HS-27A (cell line): Measurements from ENCODE around the gene SCYGR7.
"Not testable (repeated sequence)": the region's sequence is repeated elsewhere in the genome, so short reads cannot be mapped to it uniquely, and the experiment has no call there.

ENCODE experiments used
- DNase-seq: peaks from one replicate; pipeline ENCODE4 v3.0.0-alpha.2; 2012; ENCODE audit warnings: low read depth, missing footprints

SCYGR7 gene

DNA sequence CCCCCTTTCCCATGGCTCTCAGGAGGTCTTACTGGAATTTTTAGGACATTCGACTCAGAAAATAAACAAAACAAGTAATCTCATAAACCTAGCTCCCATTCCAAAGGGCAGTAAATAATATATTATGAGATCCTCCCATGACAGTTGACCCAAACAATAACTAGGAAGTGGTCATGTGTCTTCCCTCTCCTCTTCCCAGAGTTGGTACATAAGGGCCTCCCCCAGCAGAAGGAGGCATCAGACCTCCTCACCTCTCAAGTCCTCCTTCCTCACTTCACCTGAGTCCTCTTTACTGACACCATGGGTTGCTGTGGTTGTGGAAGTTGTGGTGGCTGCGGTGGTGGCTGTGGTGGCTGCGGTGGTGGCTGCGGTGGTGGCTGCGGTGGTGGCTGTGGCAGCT lies at the start of gene SCYGR7:
TSS of gene SCYGR7 (plus strand) at position 301 of the 400 bp plus-strand sequence. CDS start at position 301, 0 bp downstream.
- no peak for DNase-seq

DNA sequence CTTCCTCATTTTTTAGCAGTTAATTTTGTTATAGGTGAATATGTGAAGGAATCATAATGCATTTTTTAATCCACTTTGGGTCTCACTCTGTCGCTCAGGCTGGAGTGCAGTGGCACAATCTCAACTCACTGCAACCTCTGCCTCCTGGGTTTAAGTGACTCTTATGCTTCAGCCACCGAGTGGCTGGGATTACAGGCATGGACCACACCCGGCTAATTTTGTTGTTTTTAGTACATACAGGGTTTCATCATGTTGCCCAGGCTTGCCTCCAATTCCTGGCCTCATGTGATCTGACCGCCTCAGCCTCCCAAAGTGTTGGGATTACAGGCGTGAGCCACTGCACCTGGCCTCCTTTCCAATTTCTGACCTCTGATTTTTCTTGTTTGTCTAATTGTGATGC lies 43.9 kb upstream of the SCYGR7 start:
- DNase-seq: no peak

DNA sequence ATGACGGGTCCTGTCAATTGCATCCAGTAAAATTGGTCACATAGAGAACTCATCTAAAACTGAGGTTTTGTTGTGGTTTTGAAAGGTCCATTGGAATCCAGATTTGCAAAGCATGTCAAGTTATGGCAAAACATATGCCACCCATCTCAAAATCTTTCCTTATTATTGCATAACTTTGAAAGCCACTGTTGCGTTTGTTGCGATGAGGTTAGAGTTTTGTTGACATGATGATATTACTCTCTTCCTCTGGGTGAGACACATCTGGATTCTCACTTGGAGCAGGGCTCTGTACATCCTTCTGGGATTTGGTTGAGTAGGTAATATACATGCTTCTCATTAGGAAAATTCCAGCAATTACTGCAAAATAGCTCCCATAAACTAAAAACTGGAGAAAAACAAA lies 40.9 kb upstream of the SCYGR7 start:
- no peak for DNase-seq

GRCh38 chr2:227696990-227697679 lies 31.0 kb upstream of the SCYGR7 start:
- no peak for DNase-seq

DNA sequence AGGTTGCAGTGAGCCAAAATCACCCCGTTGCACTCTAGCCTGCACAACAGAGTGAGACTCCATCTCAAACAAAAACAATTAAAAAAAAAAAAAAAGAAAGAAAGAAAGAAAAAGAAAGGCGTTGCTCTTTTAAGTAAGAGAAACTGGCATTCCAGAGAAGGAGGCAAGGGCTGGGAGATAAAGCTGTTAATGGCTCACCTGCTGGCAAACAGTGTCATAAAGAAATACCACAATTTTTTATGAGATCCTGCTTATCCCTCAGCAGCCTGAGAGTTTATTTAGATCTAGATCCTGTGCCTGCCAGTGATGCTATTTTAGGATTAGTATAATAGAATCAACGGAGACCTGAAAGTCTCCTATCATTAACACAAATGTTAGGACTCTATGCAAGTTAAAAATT lies 26.6 kb upstream of the SCYGR7 start:
- no peak for DNase-seq

DNA sequence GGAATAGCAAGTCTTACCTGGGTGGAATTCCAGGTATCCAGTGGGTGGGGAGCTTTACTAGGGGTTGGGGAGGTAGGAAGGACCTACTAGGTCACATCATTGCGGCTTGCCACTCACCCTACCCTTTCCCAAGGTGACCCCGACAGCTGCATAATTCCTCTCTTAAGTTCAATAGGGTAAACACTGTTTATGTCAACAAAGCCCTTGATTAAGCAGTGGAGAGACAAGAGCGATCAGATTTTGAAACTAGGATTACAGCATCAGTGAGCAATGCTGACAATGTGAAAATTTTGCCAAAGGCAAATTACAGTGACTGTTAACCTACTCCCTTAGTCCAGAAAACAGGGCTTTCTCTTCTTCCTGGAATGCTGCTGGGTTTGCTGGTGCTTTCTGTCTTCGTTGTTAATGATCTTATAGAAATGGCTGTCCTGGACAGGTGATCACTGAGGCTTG lies 24.8 kb upstream of the SCYGR7 start:
- DNase-seq: no peak

DNA sequence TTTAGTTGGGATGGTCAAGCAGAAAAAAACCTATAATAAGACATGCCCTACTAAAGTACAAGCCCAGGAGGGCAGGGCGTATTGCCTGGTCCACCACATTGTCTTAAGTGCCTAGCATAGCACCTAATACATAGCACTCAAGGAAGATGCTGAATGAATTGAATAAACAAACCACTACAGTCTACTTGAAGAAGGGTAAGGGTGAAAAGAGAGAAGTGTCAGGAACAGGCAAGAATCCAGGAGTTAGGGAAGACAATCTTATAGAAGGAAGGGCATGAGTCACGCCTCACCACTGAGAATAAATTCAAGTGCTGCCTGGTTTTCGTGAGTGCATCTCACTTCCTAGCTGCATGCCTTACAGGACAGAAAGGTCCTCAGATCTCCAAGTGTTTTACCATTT lies 24.2 kb upstream of the SCYGR7 start:
- no peak for DNase-seq

DNA sequence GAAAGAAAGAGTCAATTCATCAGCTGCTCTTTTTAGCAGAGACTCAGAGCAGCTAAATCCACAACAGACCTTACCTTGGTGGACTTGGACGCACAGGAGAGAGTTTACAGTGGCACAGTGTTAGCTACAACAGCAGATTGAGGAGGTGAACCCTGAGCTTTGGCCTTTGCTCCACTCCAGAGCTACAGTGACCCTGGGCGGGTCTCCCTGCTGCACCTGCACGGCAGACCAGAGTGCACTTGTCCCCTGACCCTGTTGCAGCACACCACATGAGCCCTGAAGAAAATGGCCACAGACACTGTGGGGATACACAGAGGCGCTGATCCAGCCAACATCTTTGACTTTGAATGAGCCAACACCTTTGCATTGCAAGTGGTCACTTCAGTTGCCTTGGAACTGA lies 21.3 kb upstream of the SCYGR7 start:
- no peak for DNase-seq

- DNase-seq: no peak
Measured at GRCh38 chr2:227707390-227707789, 20.7 kb upstream of the SCYGR7 start.

DNA sequence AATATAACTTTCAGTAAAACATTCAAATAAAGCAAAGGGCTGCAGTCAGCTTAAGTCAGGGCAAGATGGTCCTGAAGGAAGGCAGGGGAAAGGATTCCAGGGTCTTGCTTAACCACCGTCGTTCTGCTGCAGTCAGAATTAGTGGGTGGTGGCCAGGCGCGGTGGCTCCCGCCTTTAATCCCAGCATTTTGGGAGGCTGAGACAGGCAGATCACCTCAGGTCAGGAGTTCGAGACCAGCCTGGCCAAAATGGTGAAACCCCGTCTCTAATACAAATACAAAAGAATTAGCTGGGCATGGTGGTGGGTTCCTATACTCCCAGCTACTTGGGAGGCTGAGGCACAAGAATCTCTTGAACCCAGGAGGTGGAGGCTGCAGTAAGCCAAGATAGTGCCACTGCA lies 17.1 kb upstream of the SCYGR7 start:
- DNase-seq: no peak

DNA sequence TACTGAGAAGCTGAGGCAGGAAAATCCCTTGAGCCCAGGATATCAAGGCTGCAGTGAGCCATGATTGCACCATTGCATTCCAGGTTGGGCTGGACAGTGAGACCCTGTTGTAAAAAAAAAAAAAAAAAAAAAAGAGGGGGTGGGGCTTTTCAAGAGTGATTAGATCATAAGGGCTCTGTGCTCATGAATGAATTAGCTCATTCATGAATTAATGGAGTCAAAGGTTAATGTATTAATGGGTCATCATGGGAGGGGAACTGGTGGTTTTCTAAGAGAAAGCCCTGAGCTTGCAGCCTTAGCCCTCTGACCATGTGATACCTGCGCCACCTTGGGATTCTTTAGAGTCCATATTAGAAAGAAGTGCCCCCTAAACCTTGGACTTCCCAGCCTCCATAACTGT lies 14.8 kb upstream of the SCYGR7 start:
- no peak for DNase-seq

DNA sequence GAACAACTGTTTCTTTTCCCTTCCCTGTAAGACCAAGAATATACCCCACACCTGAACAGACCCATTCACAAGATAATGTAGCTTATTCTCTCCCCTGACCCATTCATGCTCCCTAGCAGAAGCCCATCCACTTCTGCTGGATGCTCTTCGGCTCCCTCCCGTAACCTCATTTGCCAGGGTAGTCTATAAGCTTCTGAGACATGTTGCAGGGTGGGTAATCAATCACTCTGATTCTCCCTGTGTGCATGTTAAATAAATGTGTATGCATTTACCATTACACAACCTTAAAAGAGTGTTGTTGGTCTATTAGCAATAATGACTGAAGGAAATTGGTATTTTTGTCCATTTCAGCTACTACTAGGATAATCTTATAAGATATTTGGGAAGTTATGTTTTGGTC lies 11.6 kb upstream of the SCYGR7 start:
- DNase-seq: no peak

GRCh38 chr2:227717687-227718567 lies 10.2 kb upstream of the SCYGR7 start, which contains the start of gene SLC19A3:
Gene SLC19A3 (minus strand): TSS chr2:227718028. CDS start chr2:227702318, 15,710 bp downstream.
- peak; percentile 26 for DNase-seq

DNA sequence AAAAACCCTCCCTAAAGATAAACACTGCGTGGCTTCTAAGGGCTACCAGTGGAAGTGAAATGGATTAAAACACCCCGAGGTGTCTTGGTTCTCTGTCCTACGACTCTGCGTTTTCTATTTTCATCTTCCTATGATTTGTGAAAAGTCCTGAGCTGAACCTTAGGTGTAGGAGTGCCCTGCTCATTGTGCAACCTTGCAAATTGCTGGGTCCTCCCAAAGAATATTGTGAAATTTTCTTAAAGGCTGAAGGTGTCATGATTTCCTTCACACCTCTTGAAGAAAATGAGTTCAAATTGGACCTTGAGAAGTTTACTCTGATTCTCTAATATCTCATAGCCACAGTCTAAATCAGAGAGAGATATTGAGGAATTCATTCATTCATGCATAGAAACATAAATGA lies 8.5 kb upstream of the SCYGR7 start:
- no peak for DNase-seq

DNA sequence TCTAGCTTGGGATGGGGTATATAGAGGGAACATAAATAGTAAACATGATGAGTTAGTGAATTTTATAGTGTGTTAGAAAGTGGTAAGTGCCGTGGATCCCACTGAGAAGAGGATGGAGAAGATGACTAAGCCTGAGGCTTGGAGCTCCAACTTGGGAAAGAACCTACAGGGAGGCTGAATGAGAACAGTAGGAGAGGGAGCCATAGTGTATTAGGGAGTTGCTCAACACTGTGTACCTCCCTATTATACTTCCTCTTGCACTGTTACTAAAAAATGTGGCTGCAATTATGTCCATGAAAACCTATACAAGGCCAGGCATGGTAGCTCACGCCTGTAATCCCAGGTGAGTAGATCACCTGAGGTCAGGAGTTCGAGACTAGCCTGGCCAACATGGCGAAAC lies 7.5 kb upstream of the SCYGR7 start:
- no peak for DNase-seq

- DNase-seq: not testable (repeated sequence)
Measured at GRCh38 chr2:227722821-227723220, 5.3 kb upstream of the SCYGR7 start.

DNA sequence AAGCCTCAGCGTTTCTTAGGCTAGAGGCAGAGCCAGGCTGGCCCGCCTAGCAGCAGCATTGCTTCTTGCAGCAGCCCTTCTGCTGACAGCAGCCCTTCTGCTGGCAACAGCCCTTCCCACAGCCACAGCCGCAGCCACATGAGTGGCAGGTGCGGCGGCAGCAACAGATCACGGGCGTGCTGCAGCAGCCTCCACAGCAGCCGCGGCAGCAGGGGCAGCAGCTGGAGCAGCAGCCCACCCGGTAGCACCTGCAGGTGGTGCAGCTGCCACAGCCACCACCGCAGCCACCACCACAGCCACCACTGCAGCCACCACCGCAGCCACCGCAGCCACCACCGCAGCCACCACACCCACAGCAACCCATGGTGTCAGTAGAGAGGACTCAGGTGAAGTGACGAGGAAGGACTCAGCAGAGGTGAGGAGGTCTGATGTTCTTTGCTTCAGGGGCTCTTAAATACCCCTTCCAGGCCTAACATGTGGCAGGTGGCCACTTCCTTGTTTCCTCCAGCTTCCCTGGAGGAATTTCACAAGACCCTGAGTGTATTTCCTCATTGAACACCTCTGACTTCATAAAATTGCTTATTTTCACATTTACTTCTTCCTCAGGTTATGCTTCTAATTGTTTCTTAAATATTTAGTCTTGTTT lies 3.6 kb upstream of the SCYGR7 start, which contains the start of gene SCYGR6:
TSS of gene SCYGR6 (minus strand) at position 364 of the 646 bp plus-strand sequence. CDS start at position 364, 0 bp downstream.
- DNase-seq: no peak

- no peak for DNase-seq
Measured at GRCh38 chr2:227739351-227739750, 11.2 kb downstream of the SCYGR7 start.

- not testable (repeated sequence) for DNase-seq
Measured at GRCh38 chr2:227740705-227741104, 12.6 kb downstream of the SCYGR7 start.

DNA sequence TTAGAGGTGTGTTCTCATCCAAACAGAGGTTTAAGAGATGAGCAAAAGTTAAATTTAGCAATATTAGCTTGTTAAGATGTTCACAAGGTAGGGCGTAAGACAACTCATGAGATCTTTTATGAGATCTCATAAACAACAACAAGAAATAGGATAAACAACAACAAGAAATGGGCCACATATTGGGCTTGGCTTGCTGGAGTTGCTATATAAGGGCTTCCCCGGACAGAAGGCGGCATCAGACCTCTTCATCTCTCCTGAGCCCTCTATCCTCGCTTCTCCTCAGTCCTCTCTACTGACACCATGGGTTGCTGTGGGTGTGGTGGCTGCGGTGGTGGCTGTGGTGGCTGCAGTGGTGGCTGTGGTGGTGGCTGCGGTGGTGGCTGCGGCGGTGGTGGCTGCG lies 17.5 kb downstream of the SCYGR7 start, which contains the start of gene SCYGR8:
TSS of gene SCYGR8 (plus strand) at position 301 of the 400 bp plus-strand sequence. CDS start at position 301, 0 bp downstream.
- DNase-seq: no peak

DNA sequence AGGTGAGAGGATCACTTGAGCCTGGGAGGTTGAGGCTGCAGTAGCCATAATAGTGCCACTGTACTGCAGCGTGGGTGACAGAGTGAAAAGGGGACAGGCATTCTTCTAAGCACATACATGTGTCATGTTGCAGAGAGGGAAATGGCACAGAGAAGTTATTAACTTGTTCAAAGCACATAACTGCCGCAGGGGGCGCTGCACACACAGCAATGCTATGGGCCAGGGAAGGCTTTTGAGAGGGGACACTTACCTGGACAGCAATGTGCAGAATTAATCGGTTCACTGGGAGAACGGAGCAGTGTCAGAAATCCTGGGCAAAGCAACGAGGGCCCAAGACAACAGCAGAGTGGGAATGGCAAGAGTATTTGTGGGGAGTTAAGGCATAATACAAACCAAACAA lies 19.9 kb downstream of the SCYGR7 start:
- DNase-seq: no peak

DNA sequence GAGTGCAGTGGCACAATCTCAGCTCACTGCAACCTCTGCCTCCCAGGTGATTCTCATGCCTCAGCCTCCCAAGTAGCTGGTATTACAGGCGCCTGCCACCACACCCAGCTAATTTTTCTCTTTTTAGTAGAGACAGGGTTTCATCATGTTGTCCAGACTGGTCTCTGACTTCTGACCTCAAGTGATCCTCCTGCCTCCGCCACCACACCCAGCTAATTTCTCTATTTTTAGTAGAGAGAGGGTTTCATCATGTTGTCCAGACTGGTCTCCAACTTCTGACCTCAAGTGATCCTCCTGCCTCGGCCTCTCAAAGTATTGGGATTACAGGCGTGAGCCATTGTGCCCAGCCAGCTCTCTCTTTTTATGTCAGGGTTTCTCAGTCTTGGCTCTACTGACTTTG lies 28.1 kb downstream of the SCYGR7 start:
- not testable (repeated sequence) for DNase-seq
